Stimulated activated naive B cell treated with anti-CD40 and anti-IgM and Interleukin-4, amounts not matched to agents 10 μg/mL and 1 μg/mL and 100 μg/mL, for 72 hours (primary cell): ENCODE results near the gene SLC66A1.
"Not testable (repeated sequence)": the region's sequence is repeated elsewhere in the genome, so short reads cannot be mapped to it uniquely, and the experiment has no call there.

ENCODE experiments used
- ATAC-seq, 2 donors: fragments of 150-1000 bp; cut with Tn5 transposase; replicated peaks; 2 replicates each; pipeline ENCODE4 v1.10.0; 2021; ENCODE audit warnings: moderate library complexity in 1 of 2
- DNase-seq: peaks from one replicate; pipeline ENCODE4 v3.0.0; 2021
- H3K27ac Mint-ChIP-seq: one replicate; pipeline ENCODE4 v1.8.0; 2022; ENCODE audit warnings: mild to moderate bottlenecking, mixed read lengths
- H3K27me3 Mint-ChIP-seq, 2 donors: one replicate each; pipeline ENCODE4 v1.8.0; 2022; ENCODE audit warnings: mixed read lengths in 2 of 2
- H3K36me3 Mint-ChIP-seq, 2 donors: one replicate each; pipeline ENCODE4 v1.8.0; 2022; ENCODE audit warnings: mixed read lengths in 2 of 2, mild to moderate bottlenecking in 1 of 2
- H3K4me1 Mint-ChIP-seq, 2 donors: one replicate each; pipeline ENCODE4 v1.8.0; 2022; ENCODE audit warnings: mixed read lengths in 2 of 2, mild to moderate bottlenecking in 1 of 2
- H3K4me3 Mint-ChIP-seq, 2 donors: one replicate each; pipeline ENCODE4 v1.8.0; 2022; ENCODE audit warnings: mild to moderate bottlenecking in 2 of 2, mixed read lengths in 2 of 2, moderate library complexity in 1 of 2
- H3K9me3 Mint-ChIP-seq, 2 donors: one replicate each; pipeline ENCODE4 v1.8.0; 2022; ENCODE audit warnings: mixed read lengths in 2 of 2, mild to moderate bottlenecking in 1 of 2

SLC66A1 gene, protein sequence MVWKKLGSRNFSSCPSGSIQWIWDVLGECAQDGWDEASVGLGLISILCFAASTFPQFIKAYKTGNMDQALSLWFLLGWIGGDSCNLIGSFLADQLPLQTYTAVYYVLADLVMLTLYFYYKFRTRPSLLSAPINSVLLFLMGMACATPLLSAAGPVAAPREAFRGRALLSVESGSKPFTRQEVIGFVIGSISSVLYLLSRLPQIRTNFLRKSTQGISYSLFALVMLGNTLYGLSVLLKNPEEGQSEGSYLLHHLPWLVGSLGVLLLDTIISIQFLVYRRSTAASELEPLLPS

DNA sequence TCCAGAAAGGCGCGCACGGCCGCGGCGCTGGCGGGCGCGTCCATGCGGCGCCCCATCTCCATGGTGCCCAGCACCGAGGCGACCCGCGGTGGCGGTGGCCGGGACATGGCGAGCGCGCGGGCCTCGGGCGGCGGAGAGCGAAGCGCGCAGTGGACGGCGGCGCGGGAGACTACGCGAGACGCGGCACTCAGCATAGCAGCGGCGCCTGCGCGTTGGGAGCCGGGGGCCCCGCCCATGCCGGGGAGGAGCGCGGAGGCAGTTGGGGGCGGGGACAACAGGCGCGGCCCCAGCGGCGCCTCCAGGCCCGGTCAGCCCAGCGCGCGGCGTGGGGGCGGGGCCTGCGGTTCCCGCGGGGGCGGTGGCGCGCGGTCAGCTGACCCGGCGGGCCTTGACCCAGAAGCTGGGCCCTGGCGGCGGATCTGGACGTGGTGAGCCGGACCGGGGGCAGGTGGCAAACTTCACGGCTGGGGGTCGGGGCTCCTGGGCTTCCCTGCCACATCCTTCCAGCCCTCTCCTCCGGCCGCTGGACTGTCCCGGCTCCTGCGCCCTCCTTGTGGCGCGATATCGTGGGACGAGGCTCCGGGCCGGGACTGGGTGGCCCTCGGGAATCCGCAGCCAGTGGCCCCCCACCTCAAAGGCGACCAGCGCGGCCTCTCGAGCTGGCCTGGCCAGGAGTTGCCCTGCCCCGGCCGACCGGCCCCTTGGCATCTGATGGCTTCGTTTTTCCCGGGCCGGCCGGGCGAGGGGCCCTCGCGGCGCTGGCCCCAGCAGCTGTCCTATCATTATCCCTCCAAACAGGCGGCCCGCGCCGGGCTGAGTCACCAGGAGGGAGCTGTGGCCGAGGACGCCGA is at the start of gene SLC66A1, which contains the start of gene AKR7A2:
Gene SLC66A1 (plus strand): TSS at position 396 of the 851 bp plus-strand sequence. CDS start 5,352 bp downstream, outside the sequence.
Gene AKR7A2 (minus strand): TSS at position 214 of the 851 bp plus-strand sequence. CDS start 20 bp downstream, at position 194.
- peak within 1 kb of the TSS; percentile 85 for H3K27ac Mint-ChIP-seq
- peak within 1 kb of the TSS; percentile 85 to 86 for H3K4me3 Mint-ChIP-seq
- H3K9me3 Mint-ChIP-seq: no peaks in the 10 kb centered on the region
- no peaks in the 10 kb centered on the region for H3K27me3 Mint-ChIP-seq
- ATAC-seq (peak; percentile 78 to 90), DNase-seq (peak; percentile 87)
- H3K4me1 Mint-ChIP-seq: peaks cover 46 to 54% of the 10 kb centered on the region in 2 donors
- peaks cover 15 to 27% of the 10 kb centered on the region in 2 donors for H3K36me3 Mint-ChIP-seq

DNA sequence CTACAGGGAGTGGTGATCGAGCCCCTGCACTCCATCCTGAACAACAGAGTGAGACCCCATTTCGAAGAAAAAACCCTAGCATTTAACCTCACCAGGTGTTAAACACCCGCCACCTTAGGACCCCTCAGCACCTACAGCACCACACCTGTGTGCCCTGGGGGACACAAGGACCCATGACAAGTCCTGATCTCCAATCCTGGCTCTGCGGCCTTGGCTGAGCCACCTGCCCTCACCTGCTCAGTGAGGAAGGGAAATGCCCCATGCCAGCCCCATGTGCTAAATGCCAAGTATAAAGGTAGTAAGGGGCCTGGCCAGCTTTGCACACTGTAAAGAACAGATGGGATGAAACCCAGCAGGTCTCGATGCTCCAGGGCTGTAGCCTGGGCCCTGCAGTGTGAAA is 49.4 kb upstream of the SLC66A1 start:
- Mint-ChIP-seq H3K4me3 (no peak overlapping the region), H3K9me3 (no peaks in the 10 kb centered on the region), H3K27me3 (no peaks in the 10 kb centered on the region), H3K36me3 (peaks cover 21 to 23% of the 10 kb centered on the region in 2 donors), H3K4me1 (peaks cover 0 to 5% of the 10 kb centered on the region in 2 donors), H3K27ac (no peak overlapping the region)
- no peak for DNase-seq
- ATAC-seq: no peak

DNA sequence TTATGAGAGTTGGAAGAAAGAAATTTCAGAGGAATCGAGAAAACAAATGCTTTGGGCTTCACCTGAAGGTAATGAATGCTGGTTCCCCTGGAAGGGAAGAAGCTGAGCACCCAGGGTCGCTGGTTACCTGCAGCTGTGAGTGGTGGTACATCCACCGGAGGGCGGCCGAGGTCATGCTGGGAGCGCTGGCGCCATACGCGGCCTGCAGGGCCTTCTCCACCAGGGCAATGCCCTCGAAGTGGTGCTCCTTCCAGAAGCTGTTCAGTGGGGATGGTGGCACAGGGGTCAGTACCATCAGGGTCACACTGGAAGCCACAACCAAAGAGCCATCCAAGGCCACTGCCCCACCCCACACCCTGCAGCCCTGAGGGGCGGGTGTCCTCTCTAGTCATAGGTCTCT is 43.7 kb upstream of the SLC66A1 start:
- Mint-ChIP-seq H3K36me3 (peaks cover 4 to 5% of the 10 kb centered on the region in 2 donors), H3K27ac (no peak overlapping the region), H3K4me1 (no peaks in the 10 kb centered on the region), H3K27me3 (peaks cover 8 to 13% of the 10 kb centered on the region in 2 donors), H3K4me3 (no peak overlapping the region), H3K9me3 (no peaks in the 10 kb centered on the region)
- DNase-seq: no peak
- ATAC-seq: no peak

DNA sequence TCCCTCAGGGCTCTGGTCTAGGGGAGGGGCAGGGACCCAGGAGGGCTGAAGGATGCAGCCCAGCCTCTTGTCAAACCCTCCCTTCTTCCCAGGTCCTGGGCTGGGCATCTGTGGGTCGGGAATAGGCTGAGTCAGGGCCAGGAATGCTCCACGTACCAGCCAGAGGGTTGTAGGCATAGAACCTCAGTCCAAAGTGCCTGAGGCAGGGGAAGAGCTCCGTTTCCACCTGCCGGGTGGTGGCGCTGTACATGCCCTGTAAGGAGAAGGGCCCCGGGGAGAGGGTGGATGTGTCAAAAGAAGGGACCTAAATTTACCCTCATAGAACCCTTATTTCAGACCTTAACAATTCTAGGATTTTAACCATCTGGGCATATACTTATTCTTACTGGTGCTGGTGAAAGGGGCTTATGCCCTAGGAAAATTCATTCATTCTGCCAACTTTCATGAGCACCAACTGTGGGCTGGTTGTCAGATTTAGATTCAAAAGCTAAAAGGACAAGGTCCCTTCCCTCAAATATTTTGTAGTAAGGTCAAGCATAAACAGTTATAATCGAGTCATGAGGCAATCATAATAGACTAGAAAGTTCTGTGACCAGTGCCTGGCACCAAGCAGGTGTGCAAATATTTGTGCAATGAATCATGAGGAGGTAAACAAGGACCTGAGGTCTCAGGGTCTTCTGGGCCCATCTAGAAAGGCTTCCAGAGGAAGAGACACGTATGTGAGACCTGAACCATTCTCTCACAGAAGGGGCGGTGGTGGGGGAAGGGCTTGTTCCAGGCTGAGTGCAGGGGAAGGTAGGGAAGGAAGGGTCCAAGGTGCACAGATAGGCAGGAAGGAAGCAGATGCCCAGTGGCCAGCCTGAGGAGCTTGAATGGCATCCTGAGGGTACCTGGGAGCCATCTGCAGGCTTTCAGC is 42.4 kb upstream of the SLC66A1 start:
- H3K27ac Mint-ChIP-seq, H3K4me3 Mint-ChIP-seq, H3K9me3 Mint-ChIP-seq, H3K4me1 Mint-ChIP-seq, DNase-seq, ATAC-seq: not testable (repeated sequence)
- Mint-ChIP-seq H3K36me3 (peaks cover 6 to 10% of the 10 kb centered on the region in 2 donors), H3K27me3 (peaks cover 15 to 22% of the 10 kb centered on the region in 2 donors)

DNA sequence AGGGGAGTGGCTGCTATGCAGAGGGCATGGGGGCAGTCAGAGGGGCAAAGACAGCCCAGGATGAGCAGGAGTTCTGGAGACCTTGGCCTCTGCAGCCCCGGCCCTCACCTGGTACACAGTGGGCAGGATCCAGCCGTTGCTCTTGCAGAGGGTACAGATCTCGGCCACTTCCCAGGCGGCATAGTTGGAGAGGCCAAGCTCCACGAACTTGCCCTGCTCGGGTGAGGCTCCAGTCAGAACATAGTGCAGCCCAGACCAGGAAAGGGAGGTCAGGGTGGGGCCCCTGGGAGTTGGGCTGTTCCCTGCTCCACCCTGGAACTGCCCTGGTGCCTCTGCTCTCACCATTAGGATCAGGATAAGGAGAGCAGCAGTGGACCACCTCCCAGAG is 41.8 kb upstream of the SLC66A1 start:
- H3K27me3 Mint-ChIP-seq: peaks cover 15 to 23% of the 10 kb centered on the region in 2 donors
- H3K9me3 Mint-ChIP-seq, H3K4me1 Mint-ChIP-seq, DNase-seq, H3K4me3 Mint-ChIP-seq, H3K27ac Mint-ChIP-seq, ATAC-seq: not testable (repeated sequence)
- H3K36me3 Mint-ChIP-seq: peaks cover 6 to 11% of the 10 kb centered on the region in 2 donors

DNA sequence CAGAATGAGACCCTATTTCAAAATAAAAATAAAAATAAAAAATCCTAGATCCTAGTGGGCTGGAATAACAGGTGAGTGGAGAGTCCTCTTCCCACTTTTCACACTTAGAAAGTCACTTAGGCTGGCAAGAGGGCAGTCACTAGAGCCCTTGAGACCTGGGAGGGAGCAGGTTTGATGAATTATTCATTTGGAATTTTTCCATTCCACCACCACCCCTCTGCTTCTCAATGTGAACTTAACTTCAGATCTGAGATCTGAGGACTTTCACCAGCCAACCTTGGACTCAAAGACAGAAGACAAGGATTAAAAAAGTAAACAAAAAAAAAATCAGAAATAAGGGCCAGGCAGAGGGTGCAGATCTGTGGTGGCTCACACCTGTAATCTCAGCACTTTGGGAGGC is 40.1 kb upstream of the SLC66A1 start:
- Mint-ChIP-seq H3K4me3 (no peak overlapping the region), H3K27ac (no peak overlapping the region), H3K36me3 (peaks cover 6 to 11% of the 10 kb centered on the region in 2 donors), H3K27me3 (peaks cover 15 to 23% of the 10 kb centered on the region in 2 donors), H3K4me1 (no peaks in the 10 kb centered on the region), H3K9me3 (peaks cover 7 to 8% of the 10 kb centered on the region in 2 donors)
- no peak for DNase-seq
- no peak for ATAC-seq

DNA sequence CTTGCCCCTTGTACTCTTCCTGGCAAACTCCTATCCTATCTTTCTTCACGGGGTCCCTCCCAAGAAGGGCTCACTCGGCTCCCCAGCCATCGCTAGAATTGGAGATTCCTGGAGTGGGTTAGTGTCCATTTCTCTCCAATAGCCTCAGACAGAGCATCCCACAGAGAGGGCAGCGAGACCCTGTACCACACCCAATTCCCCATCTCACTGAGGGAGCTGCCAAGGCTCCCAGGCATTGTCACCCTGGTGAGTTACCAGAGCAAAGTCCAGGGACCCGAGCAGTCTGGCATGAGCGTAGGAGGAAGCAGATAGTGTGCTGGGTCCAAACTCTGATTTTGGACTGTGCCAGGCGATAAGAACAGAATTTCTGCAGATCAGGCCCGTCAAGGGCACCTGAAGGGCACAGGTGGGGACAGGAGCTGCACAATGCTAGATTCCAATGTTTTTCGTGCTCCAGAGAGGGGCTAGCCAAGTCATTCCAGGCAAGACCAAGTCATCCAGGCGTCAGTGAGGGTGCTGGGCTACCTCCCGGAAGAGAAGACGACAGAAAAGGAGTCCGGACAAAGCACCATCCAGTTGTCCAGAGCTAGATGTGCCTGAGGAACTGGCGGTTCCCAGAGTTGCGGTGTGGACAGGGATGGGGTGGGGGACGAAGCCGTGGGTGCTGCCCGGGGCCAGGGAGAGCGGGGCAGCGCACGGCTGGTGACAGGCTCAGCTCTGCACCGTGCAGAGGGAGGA is 38.9 kb upstream of the SLC66A1 start:
- peaks cover 6 to 11% of the 10 kb centered on the region in 2 donors for H3K36me3 Mint-ChIP-seq
- peaks cover 7 to 8% of the 10 kb centered on the region in 2 donors for H3K9me3 Mint-ChIP-seq
- ATAC-seq (no peak), DNase-seq (no peak)
- H3K27ac Mint-ChIP-seq: no peak overlapping the region
- H3K27me3 Mint-ChIP-seq: peaks cover 15 to 23% of the 10 kb centered on the region in 2 donors
- no peaks in the 10 kb centered on the region for H3K4me1 Mint-ChIP-seq
- H3K4me3 Mint-ChIP-seq: peak overlapping the region; percentile 6 to 12

DNA sequence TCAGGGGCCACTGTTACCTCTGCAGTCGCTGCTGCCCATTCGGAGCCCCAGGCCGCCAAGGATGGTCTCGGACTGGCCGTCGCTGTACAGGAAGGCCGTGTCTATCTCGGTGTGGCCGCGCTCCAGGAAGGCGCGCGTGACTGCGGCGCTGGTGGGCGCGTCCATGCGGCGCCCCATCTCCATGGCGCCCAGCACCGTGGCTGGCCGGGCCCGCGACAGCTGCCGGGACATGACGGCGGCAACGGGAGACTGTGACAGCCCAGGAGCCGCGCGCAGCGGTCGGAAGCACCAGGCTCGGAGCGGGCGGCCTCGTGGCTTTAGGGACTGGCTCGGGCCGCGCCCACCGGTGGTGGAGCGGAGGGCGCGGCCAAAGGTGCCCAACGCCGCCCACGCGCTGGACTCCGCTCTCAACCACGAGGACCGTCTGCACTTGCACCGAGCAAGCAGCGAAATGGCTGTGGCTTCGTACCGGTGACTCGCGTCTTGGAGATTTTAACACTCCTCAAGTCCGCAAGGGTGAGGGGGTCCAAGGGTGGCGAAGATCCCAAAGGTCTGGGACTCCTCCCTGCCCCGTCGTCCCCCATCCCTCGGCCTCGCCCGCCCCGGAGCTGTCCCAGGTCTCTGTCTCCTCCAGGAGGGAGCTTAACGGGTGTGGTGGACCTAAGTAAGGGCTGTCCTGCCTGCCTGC is 38.1 kb upstream of the SLC66A1 start:
- peak; percentile 36 to 54 for ATAC-seq
- H3K27me3 Mint-ChIP-seq: peaks cover 15 to 23% of the 10 kb centered on the region in 2 donors
- not testable (repeated sequence) for H3K4me3 Mint-ChIP-seq

DNA sequence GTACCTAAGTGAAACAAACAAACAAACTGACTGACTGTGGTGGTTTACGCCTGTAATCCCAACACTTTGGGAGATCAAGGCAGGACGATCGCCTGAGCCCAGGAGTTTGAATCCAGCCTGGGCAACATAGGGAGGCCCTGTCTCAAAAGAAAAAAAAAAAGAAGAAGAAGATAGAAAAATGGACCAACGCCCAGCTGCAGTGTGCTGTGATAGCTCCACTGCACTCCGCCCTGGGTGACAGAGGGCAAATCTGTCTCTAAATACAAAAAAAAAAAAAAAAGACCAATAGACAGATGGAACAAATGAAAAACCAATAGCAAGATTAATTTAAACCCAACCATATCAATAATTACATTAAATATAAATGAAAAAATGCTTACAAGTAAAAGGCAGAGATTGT is 37.5 kb upstream of the SLC66A1 start:
- no peak for DNase-seq
- H3K27ac Mint-ChIP-seq: no peak overlapping the region
- H3K4me1 Mint-ChIP-seq: no peaks in the 10 kb centered on the region
- peaks cover 6 to 11% of the 10 kb centered on the region in 2 donors for H3K36me3 Mint-ChIP-seq
- H3K9me3 Mint-ChIP-seq: peaks cover 7 to 8% of the 10 kb centered on the region in 2 donors
- no peak for ATAC-seq
- peaks cover 15 to 23% of the 10 kb centered on the region in 2 donors for H3K27me3 Mint-ChIP-seq
- H3K4me3 Mint-ChIP-seq: no peak overlapping the region

More for the DNA sequence above, 38.1 kb upstream of the SLC66A1 start:
- not testable (repeated sequence) for DNase-seq, H3K27ac Mint-ChIP-seq, H3K9me3 Mint-ChIP-seq, H3K4me1 Mint-ChIP-seq
- H3K36me3 Mint-ChIP-seq: peaks cover 6 to 11% of the 10 kb centered on the region in 2 donors

DNA sequence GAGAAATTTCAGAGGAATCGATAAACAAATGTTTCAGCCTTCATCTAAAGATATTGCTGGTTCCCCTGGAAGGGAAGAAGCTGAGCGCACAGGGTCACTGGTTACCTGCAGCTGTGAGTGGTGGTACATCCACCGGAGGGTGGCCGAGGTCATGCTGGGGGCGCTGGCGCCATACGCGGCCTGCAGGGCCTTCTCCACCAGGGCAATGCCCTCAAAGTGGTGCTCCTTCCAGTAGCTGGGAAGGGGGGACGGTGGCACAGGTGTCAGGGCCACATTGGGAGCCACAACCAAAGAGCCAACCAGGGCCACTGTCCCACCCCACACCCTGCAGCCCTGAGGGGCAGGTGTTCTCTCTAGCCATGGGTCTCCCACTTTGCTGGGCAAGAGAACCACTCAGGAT is 28.2 kb upstream of the SLC66A1 start:
- no peak overlapping the region for H3K4me3 Mint-ChIP-seq
- peaks cover 3 to 8% of the 10 kb centered on the region in 2 donors for H3K4me1 Mint-ChIP-seq
- H3K36me3 Mint-ChIP-seq: peaks cover 0 to 4% of the 10 kb centered on the region in 2 donors
- H3K9me3 Mint-ChIP-seq: no peaks in the 10 kb centered on the region
- DNase-seq: no peak
- no peak overlapping the region for H3K27ac Mint-ChIP-seq
- H3K27me3 Mint-ChIP-seq: peaks cover 4 to 12% of the 10 kb centered on the region in 2 donors
- ATAC-seq: no peak

DNA sequence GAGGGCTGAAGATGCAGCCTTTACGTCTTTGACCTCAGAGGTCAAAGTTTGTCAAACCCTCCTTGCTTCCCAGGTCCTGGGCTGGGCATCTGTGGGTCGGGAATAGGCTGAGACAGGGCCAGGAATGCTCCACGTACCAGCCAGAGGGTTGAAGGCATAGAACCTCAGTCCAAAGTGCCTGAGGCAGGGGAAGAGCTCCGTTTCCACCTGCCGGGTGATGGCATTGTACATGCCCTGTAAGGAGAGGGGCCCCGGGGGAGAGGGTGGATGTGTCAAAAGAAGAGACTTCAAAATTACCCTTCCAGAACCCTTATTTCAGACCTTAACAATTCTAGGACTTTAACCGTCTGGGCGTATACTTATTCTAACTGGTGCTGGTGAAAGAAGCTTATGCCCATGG is 27.2 kb upstream of the SLC66A1 start:
- Mint-ChIP-seq H3K36me3 (peaks cover 0 to 8% of the 10 kb centered on the region in 2 donors), H3K27ac (no peak overlapping the region), H3K4me3 (no peak overlapping the region), H3K4me1 (peaks cover 7 to 13% of the 10 kb centered on the region in 2 donors), H3K27me3 (peaks cover 13 to 22% of the 10 kb centered on the region in 2 donors), H3K9me3 (no peaks in the 10 kb centered on the region)
- ATAC-seq (no peak), DNase-seq (no peak)

DNA sequence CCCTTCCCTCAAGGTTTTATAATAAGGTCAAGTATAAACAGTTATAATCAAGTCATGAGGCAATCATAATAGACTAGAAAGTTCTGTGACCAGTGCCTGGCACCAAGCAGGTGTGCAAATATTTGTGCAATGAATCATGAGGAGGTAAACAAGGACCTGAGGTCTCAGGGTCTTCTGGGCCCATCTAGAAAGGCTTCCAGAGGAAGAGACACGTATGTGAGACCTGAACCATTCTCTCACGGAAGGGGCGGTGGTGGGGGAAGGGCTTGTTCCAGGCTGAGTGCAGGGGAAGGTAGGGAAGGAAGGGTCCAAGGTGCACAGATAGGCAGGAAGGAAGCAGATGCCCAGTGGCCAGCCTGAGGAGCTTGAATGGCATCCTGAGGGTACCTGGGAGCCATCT is 26.8 kb upstream of the SLC66A1 start:
- H3K9me3 Mint-ChIP-seq, DNase-seq, H3K4me3 Mint-ChIP-seq, H3K27ac Mint-ChIP-seq, ATAC-seq: not testable (repeated sequence)
- Mint-ChIP-seq H3K27me3 (peaks cover 14 to 22% of the 10 kb centered on the region in 2 donors), H3K36me3 (peaks cover 0 to 12% of the 10 kb centered on the region in 2 donors), H3K4me1 (peaks cover 7 to 13% of the 10 kb centered on the region in 2 donors)
